Testis (tissue), 3 donors: ENCODE measurements around the gene FBXO24. TPM values are rescaled to one million over a fixed set of nuclear protein-coding genes. Genes with fewer than 3 reads are reported as not detected.
"Not testable (repeated sequence)": the region's sequence is repeated elsewhere in the genome, so short reads cannot be mapped to it uniquely, and the experiment has no call there.

Experiments
- DNase-seq: peaks from one replicate; pipeline ENCODE4 v3.0.0-alpha.2; 2019
- H3K27ac ChIP-seq, 2 donors: fragments of 200-600 bp; sonication (generic); one replicate each; pipeline ENCODE4 v1.5.1; 2019
- H3K27me3 ChIP-seq: fragments of 200-600 bp; sonication (generic); one replicate; pipeline ENCODE4 v1.5.1; 2019
- H3K36me3 ChIP-seq: fragments of 200-600 bp; sonication (generic); one replicate; pipeline ENCODE4 v1.5.1; 2017; ENCODE audit warnings: low read depth; ENCODE audit errors: missing control alignments
- H3K4me1 ChIP-seq: fragments of 200-600 bp; sonication (generic); one replicate; pipeline ENCODE4 v1.5.1; 2019
- H3K4me3 ChIP-seq, 2 donors: fragments of 200-600 bp; sonication (generic); one replicate each; pipeline ENCODE4 v1.5.1; 2017 to 2019
- H3K9me3 ChIP-seq: fragments of 200-600 bp; sonication (generic); one replicate; pipeline ENCODE4 v1.5.1; 2017
- POLR2A ChIP-seq: fragments of 450-650 bp; IDR thresholded peaks from one replicate; pipeline ENCODE4 v1.6.1; 2017; ENCODE audit warnings: antibody characterized with exemption, mild to moderate bottlenecking, moderate library complexity
- WGBS, 2 donors: methylation state at CpG; one replicate each; pipeline ENCODE4 v1.1.5; 2018; 5-methylcytosine and 5-hydroxymethylcytosine counted together
- intact Hi-C: fragments of 100-400 bp; cut with DNase I; formaldehyde crosslinking; loops from one replicate; pipeline ENCODE4 v1.15.1; 2023; ENCODE audit warnings: low total_unique reads
- polyA plus RNA-seq: library from polyadenylated mRNA; stranded (reverse); fragments of 350-450 nt; fragmentation: Illumina TruSeq; extraction: RNeasy Lipid Tissue Mini Kit (QIAGEN cat#74804); gene quantifications from one replicate; pipeline ENCODE4 v1.2.3, GENCODE V29; 2014; ENCODE audit warnings: low read depth, low replicate concordance; ENCODE audit not compliant: insufficient read depth
- total RNA-seq, 2 donors: library from RNA; depleted of rRNA; stranded (reverse); fragments of >200 nt; gene quantifications; one replicate each; pipeline ENCODE4 v1.2.3, GENCODE V29; 2016
- TF ChIP-seq, protein P1 (sequence below), 3 experiments: fragments of 450-650 bp in 2 of 3; fragments of 200-600 bp in 1 of 3; sonication (generic) in 1 of 3; IDR thresholded peaks; one replicate each; pipeline ENCODE4 v1.5.1; 2016 to 2019; ENCODE audit warnings: antibody characterized with exemption in 3 of 3, mild to moderate bottlenecking in 2 of 3, moderate library complexity in 1 of 3

Gene FBXO24
- total and polyA plus RNA-seq, 3 donors from 2014 or later, result 37.5 to 112 (median 74.5) TPM

DNA sequence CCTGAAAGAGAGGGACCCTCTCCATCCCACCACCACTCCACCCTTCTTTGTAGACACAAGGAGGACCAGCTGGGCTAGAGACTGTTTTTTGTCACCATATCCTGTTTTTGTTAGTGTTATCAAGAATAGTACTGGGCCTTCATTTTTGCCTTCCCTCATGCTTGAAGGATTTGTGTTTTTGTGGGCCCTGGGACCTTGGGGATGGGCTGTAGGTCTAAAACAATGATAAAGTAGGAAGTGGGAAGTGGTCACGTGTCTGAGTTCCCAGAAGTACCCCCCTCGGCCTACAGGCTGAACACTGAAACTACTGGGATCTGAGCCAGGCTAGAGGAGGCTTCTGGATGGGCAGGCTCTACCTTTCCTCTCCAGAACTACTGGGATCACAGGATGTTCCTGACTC is 38.3 kb upstream of the FBXO24 start:
- H3K27ac ChIP-seq, result peak overlapping the region; percentile 90 to 92
- H3K27me3 ChIP-seq, result no peaks in the 10 kb centered on the region
- H3K36me3 ChIP-seq, result no peaks in the 10 kb centered on the region
- H3K9me3 ChIP-seq, result no peaks in the 10 kb centered on the region
- WGBS, 2 donors, result 15 to 39% methylated on average over 2 of the region's 2 CpGs
- H3K4me3 ChIP-seq, result no peak overlapping the region
- no peak for TF ChIP-seq POLR2A
- TF ChIP-seq, protein P1, sequence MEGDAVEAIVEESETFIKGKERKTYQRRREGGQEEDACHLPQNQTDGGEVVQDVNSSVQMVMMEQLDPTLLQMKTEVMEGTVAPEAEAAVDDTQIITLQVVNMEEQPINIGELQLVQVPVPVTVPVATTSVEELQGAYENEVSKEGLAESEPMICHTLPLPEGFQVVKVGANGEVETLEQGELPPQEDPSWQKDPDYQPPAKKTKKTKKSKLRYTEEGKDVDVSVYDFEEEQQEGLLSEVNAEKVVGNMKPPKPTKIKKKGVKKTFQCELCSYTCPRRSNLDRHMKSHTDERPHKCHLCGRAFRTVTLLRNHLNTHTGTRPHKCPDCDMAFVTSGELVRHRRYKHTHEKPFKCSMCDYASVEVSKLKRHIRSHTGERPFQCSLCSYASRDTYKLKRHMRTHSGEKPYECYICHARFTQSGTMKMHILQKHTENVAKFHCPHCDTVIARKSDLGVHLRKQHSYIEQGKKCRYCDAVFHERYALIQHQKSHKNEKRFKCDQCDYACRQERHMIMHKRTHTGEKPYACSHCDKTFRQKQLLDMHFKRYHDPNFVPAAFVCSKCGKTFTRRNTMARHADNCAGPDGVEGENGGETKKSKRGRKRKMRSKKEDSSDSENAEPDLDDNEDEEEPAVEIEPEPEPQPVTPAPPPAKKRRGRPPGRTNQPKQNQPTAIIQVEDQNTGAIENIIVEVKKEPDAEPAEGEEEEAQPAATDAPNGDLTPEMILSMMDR (IDR thresholded peaks at IDR 0.05), result no peak
- H3K4me1 ChIP-seq, result peaks cover 54% of the 10 kb centered on the region
- intact Hi-C loops, result no loop called here
- peak; percentile 52 for DNase-seq

DNA sequence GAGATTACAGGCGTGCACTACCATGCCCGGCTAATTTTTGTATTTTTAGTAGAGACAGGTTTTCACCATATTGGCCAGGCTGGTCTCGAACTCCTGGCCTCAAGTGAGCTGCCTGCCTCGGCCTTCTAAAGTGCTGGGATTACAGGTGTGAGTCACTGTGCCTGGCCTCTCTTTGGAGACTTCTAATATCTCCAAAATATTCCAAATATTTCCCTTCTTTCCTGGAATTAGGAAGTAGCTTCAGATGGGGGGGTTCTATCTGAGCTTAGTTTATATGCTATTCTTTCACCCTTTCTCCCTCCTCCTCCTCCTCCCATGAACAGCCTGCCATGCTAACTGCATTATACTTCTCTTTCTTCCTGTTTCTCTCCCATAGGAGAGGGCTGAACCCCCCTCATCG is 37.7 kb upstream of the FBXO24 start:
- 75 to 76% methylated on average over 4 to 5 of the region's 5 CpGs for WGBS, 2 donors
- H3K36me3 ChIP-seq, DNase-seq, H3K9me3 ChIP-seq, intact Hi-C loops, H3K4me3 ChIP-seq, H3K27me3 ChIP-seq: not testable (repeated sequence)
- Histone ChIP-seq H3K27ac (peak overlapping the region; percentile 90 to 92), H3K4me1 (peaks cover 54% of the 10 kb centered on the region)

DNA sequence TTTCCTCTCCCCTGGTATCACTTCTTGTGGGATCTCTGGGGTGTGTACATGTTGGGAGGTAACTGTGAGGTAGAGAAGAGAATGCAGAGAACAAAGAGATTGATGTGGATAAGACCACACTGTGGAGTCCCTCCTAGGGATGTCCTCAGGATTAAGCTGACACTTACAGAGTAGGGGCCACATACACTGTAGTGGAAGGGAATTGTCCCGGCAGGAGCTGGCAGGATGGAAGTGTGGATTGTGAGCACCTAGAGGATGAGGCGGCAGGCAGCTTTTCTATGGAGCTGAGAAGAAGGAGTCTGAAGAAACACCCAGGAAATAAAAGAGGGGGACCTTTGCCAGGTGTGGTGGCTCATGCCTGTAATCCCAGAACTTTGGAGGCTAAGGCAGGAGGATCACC is 33.6 kb upstream of the FBXO24 start:
- no peak for DNase-seq
- H3K4me1 ChIP-seq, result peaks cover 15% of the 10 kb centered on the region
- no peaks in the 10 kb centered on the region for H3K27me3 ChIP-seq
- WGBS, 2 donors, result 98 to 100% methylated on average over 2 of the region's 2 CpGs
- H3K9me3 ChIP-seq, result no peaks in the 10 kb centered on the region
- intact Hi-C loops, result no loop called here
- no peaks in the 10 kb centered on the region for H3K36me3 ChIP-seq
- no peak for TF ChIP-seq POLR2A
- TF ChIP-seq, protein P1 (IDR thresholded peaks at IDR 0.05), result no peak
- no peak overlapping the region for H3K27ac ChIP-seq
- no peak overlapping the region for H3K4me3 ChIP-seq

DNA sequence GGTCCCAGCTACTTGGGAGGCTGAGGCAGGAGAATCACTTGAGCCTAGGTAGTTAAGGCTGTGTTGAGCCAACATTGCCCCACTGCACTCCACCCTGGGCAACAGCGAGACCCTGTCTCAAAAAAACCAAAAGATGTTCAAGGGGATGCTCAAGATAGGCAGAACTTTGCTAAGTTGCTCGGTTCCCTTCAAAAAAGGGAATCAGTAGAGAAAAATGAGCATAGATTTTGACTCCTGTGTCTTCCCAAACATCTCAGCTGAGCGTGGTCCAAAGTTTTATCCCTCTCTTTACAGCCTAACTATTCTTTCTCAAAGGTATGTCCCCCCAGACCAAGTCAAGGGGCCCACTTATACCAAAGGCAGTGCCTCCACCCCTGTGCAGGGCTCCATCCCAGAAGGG is 33.1 kb upstream of the FBXO24 start:
- Histone ChIP-seq H3K36me3 (no peaks in the 10 kb centered on the region), H3K27ac (no peak overlapping the region), H3K4me3 (no peak overlapping the region), H3K9me3 (no peaks in the 10 kb centered on the region), H3K4me1 (peaks cover 10% of the 10 kb centered on the region), H3K27me3 (no peaks in the 10 kb centered on the region)
- intact Hi-C loops, result no loop called here
- 93 to 98% methylated on average over 3 of the region's 3 CpGs for WGBS, 2 donors
- DNase-seq, result no peak
- TF ChIP-seq, protein P1 (IDR thresholded peaks at IDR 0.05), result no peak
- TF ChIP-seq POLR2A, result no peak

DNA sequence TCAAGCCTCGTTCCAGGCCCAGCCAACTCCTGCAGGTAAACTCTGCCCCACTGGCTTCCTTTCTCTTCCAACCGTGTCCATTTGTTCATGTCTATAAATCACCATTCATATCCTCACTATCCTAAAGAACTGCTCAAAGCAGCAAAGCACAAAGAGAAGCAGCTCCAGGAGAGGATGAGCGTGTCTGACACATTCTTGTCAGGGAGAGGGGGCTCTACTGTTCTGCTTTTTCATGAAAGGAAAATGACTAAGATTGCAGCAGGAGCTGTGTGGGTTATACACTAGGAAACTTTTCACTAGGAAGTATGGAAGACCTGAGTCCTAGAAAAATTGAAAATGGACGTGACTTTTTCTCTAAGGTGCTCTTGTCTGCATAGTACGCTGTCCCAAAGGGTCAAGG is 30.4 kb upstream of the FBXO24 start:
- intact Hi-C loops, result loop anchor here (5.0 kb wide), 1 partner anchor 73 kb away; the partner anchor contains the start of gene NYAP1
- Histone ChIP-seq H3K36me3 (no peaks in the 10 kb centered on the region), H3K27ac (peak overlapping the region in 1 of 2 donors; percentile 19), H3K4me1 (no peaks in the 10 kb centered on the region), H3K27me3 (no peaks in the 10 kb centered on the region), H3K9me3 (no peaks in the 10 kb centered on the region), H3K4me3 (no peak overlapping the region)
- DNase-seq, result no peak
- WGBS, 2 donors, result 75 to 86% methylated on average over 5 of the region's 5 CpGs
- TF ChIP-seq, protein P1 (IDR thresholded peaks at IDR 0.05), result no peak
